Erythroblast (primary cell): ENCODE results near the gene PRELP.

Source experiments
- GATA1 ChIP-seq: IDR thresholded peaks from 2 replicates; pipeline ENCODE4 v1.6.1; 2011; ENCODE audit warnings: low read depth, mild to moderate bottlenecking, control low read depth, low read length, moderate library complexity
- POLR2A ChIP-seq: IDR thresholded peaks from 2 replicates; pipeline ENCODE4 v1.6.1; 2011; ENCODE audit warnings: mild to moderate bottlenecking, low read length

DNA sequence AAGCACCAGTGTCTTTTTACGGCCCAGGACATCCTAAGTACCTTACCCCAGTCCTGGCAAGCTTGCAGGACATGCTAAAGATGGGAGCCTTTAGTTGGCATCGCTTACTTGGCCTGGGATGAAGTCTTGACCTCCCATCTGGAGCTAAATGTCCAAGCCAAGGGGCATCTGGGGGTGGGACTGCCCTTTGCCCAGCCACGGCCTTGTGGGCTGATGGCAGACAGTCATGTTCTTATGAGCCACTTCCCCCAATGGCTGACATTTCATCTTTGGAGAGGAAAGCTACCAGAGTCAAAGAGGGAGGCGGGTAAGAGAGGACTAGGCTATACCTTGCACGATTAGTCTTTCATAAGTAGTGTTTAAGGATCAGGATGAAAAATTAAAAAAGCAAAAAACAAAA, 50.5 kb downstream of the PRELP start:
- TF ChIP-seq POLR2A (no peak), GATA1 (no peak)
